Measurements from ENCODE around the gene RBM20.
"Not testable (repeated sequence)": the region's sequence is repeated elsewhere in the genome, so short reads cannot be mapped to it uniquely, and the experiment has no call there.

The RBM20 gene

GRCh38 chr10:110636932-110637557 is 7.1 kb upstream of the RBM20 start:
- no peaks in the 10 kb centered on the region for H3K36me3 Mint-ChIP-seq (ENCODE audit: low read depth)
- no peak overlapping the region for H3K4me3 Mint-ChIP-seq
- H3K4me1 Mint-ChIP-seq (ENCODE audit: low read depth) = peaks cover 5% of the 10 kb centered on the region
- peaks cover 31% of the 10 kb centered on the region for H3K27me3 Mint-ChIP-seq (ENCODE audit: low read depth)
- H3K9me3 Mint-ChIP-seq = no peaks in the 10 kb centered on the region
- H3K27ac Mint-ChIP-seq = no peak overlapping the region

- no peak overlapping the region for H3K27ac Mint-ChIP-seq
- H3K4me1 Mint-ChIP-seq (ENCODE audit: low read depth) = peaks cover 5% of the 10 kb centered on the region
- H3K4me3 Mint-ChIP-seq = no peak overlapping the region
- peaks cover 36% of the 10 kb centered on the region for H3K27me3 Mint-ChIP-seq (ENCODE audit: low read depth)
- no peaks in the 10 kb centered on the region for H3K9me3 Mint-ChIP-seq
- H3K36me3 Mint-ChIP-seq (ENCODE audit: low read depth) = no peaks in the 10 kb centered on the region
These were observed 6.5 kb upstream of the RBM20 start for GRCh38 chr10:110637558-110638053.

GRCh38 chr10:110638319-110638718 is 5.8 kb upstream of the RBM20 start:
- Mint-ChIP-seq H3K4me1 (ENCODE audit: low read depth) (peaks cover 10% of the 10 kb centered on the region), H3K9me3 (no peaks in the 10 kb centered on the region), H3K36me3 (ENCODE audit: low read depth) (peaks cover 2% of the 10 kb centered on the region), H3K4me3 (no peak overlapping the region), H3K27ac (no peak overlapping the region), H3K27me3 (ENCODE audit: low read depth) (peaks cover 43% of the 10 kb centered on the region)

- not testable (repeated sequence) for H3K9me3 Mint-ChIP-seq; H3K4me3 Mint-ChIP-seq; H3K36me3 Mint-ChIP-seq (ENCODE audit: low read depth); H3K27ac Mint-ChIP-seq
- peaks cover 45% of the 10 kb centered on the region for H3K27me3 Mint-ChIP-seq (ENCODE audit: low read depth)
- H3K4me1 Mint-ChIP-seq (ENCODE audit: low read depth) = peaks cover 11% of the 10 kb centered on the region
These were observed 5.1 kb upstream of the RBM20 start for GRCh38 chr10:110639046-110639445.

- H3K36me3 Mint-ChIP-seq (ENCODE audit: low read depth); H3K4me3 Mint-ChIP-seq; H3K9me3 Mint-ChIP-seq; H3K27ac Mint-ChIP-seq: not testable (repeated sequence)
- Mint-ChIP-seq H3K4me1 (ENCODE audit: low read depth) (peaks cover 11% of the 10 kb centered on the region), H3K27me3 (ENCODE audit: low read depth) (peaks cover 49% of the 10 kb centered on the region)
These were observed 4.3 kb upstream of the RBM20 start for GRCh38 chr10:110639858-110640257.

- H3K4me3 Mint-ChIP-seq = no peak overlapping the region
- no peak overlapping the region for H3K27ac Mint-ChIP-seq
- no peaks in the 10 kb centered on the region for H3K9me3 Mint-ChIP-seq
- peaks cover 2% of the 10 kb centered on the region for H3K36me3 Mint-ChIP-seq (ENCODE audit: low read depth)
- H3K27me3 Mint-ChIP-seq (ENCODE audit: low read depth) = peaks cover 58% of the 10 kb centered on the region
- peaks cover 11% of the 10 kb centered on the region for H3K4me1 Mint-ChIP-seq (ENCODE audit: low read depth)
These were observed 2.9 kb upstream of the RBM20 start for GRCh38 chr10:110641256-110641655.

GRCh38 chr10:110642204-110643034 is 1.7 kb upstream of the RBM20 start:
- peaks cover 2% of the 10 kb centered on the region for H3K36me3 Mint-ChIP-seq (ENCODE audit: low read depth)
- peaks cover 11% of the 10 kb centered on the region for H3K4me1 Mint-ChIP-seq (ENCODE audit: low read depth)
- H3K4me3 Mint-ChIP-seq = peak overlapping the region; percentile 81
- no peaks in the 10 kb centered on the region for H3K9me3 Mint-ChIP-seq
- peaks cover 63% of the 10 kb centered on the region for H3K27me3 Mint-ChIP-seq (ENCODE audit: low read depth)
- H3K27ac Mint-ChIP-seq = no peak overlapping the region

- H3K4me1 Mint-ChIP-seq (ENCODE audit: low read depth) = peaks cover 11% of the 10 kb centered on the region
- peaks cover 2% of the 10 kb centered on the region for H3K36me3 Mint-ChIP-seq (ENCODE audit: low read depth)
- H3K4me3 Mint-ChIP-seq = peak overlapping the region; percentile 77
- no peaks in the 10 kb centered on the region for H3K9me3 Mint-ChIP-seq
- H3K27me3 Mint-ChIP-seq (ENCODE audit: low read depth) = peaks cover 60% of the 10 kb centered on the region
- no peak overlapping the region for H3K27ac Mint-ChIP-seq
These were observed 992 bp upstream of the RBM20 start for GRCh38 chr10:110643035-110643652.

GRCh38 chr10:110644598-110645462 is 694 bp downstream of the RBM20 start:
- Mint-ChIP-seq H3K4me1 (ENCODE audit: low read depth) (peaks cover 11% of the 10 kb centered on the region), H3K27ac (no peak overlapping the region), H3K27me3 (ENCODE audit: low read depth) (peaks cover 74% of the 10 kb centered on the region), H3K36me3 (ENCODE audit: low read depth) (peaks cover 2% of the 10 kb centered on the region), H3K4me3 (peak overlapping the region; percentile 56), H3K9me3 (no peaks in the 10 kb centered on the region)

- Mint-ChIP-seq H3K4me3 (no peak overlapping the region), H3K4me1 (ENCODE audit: low read depth) (peaks cover 14% of the 10 kb centered on the region), H3K9me3 (no peaks in the 10 kb centered on the region), H3K36me3 (ENCODE audit: low read depth) (peaks cover 2% of the 10 kb centered on the region), H3K27ac (no peak overlapping the region), H3K27me3 (ENCODE audit: low read depth) (peaks cover 76% of the 10 kb centered on the region)
These were observed 2.4 kb downstream of the RBM20 start for GRCh38 chr10:110646417-110647135.

- no peak overlapping the region for H3K4me3 Mint-ChIP-seq
- H3K9me3 Mint-ChIP-seq = no peaks in the 10 kb centered on the region
- H3K27ac Mint-ChIP-seq = no peak overlapping the region
- H3K36me3 Mint-ChIP-seq (ENCODE audit: low read depth) = peaks cover 2% of the 10 kb centered on the region
- peaks cover 19% of the 10 kb centered on the region for H3K4me1 Mint-ChIP-seq (ENCODE audit: low read depth)
- peaks cover 71% of the 10 kb centered on the region for H3K27me3 Mint-ChIP-seq (ENCODE audit: low read depth)
These were observed 2.9 kb downstream of the RBM20 start for GRCh38 chr10:110647136-110647430.

- H3K27me3 Mint-ChIP-seq (ENCODE audit: low read depth) = peaks cover 68% of the 10 kb centered on the region
- peaks cover 18% of the 10 kb centered on the region for H3K4me1 Mint-ChIP-seq (ENCODE audit: low read depth)
- H3K4me3 Mint-ChIP-seq = no peak overlapping the region
- no peak overlapping the region for H3K27ac Mint-ChIP-seq
- H3K9me3 Mint-ChIP-seq = no peaks in the 10 kb centered on the region
- no peaks in the 10 kb centered on the region for H3K36me3 Mint-ChIP-seq (ENCODE audit: low read depth)
These were observed 4.7 kb downstream of the RBM20 start for GRCh38 chr10:110648692-110649346.

All from T-helper 1 cell treated with Interleukin-12 subunit alpha and Interleukin-12 subunit beta and Interleukin-4 antibody, amounts not matched to agents 30 μg/mL and 1 μg/mL, for 36 hours (primary cell).